Measurements from ENCODE around the gene UFSP2.

UFSP2 gene

GRCh38 chr4:185425647-185426352 is at the start of gene UFSP2:
TSS of gene UFSP2 (minus strand) at chr4:185425964. CDS start at chr4:185425868, 96 bp downstream.
- peak; percentile 76 for DNase-seq

GRCh38 chr4:185473247-185473646 is 47.5 kb upstream of the UFSP2 start:
- DNase-seq: no peak

- no peak for DNase-seq
Measured at GRCh38 chr4:185472103-185472542, 46.4 kb upstream of the UFSP2 start.

GRCh38 chr4:185471235-185472102 is 45.7 kb upstream of the UFSP2 start, which contains the start of gene CCDC110:
TSS of gene CCDC110 (minus strand) at chr4:185471733. CDS start at chr4:185471683, 50 bp downstream.
- peak; percentile 87 for DNase-seq

GRCh38 chr4:185470501-185471195 is 44.9 kb upstream of the UFSP2 start:
- DNase-seq: peak; percentile 44

GRCh38 chr4:185469580-185470154 is 43.9 kb upstream of the UFSP2 start:
- no peak for DNase-seq

- no peak for DNase-seq
Measured at GRCh38 chr4:185468999-185469398, 43.2 kb upstream of the UFSP2 start.

GRCh38 chr4:185467991-185468390 is 42.2 kb upstream of the UFSP2 start:
- no peak for DNase-seq

- no peak for DNase-seq
Measured at GRCh38 chr4:185467101-185467500, 41.3 kb upstream of the UFSP2 start.

- no peak for DNase-seq
Measured at GRCh38 chr4:185465707-185466106, 39.9 kb upstream of the UFSP2 start.

GRCh38 chr4:185464887-185465286 is 39.1 kb upstream of the UFSP2 start:
- DNase-seq: no peak

- DNase-seq: no peak
Measured at GRCh38 chr4:185464183-185464582, 38.4 kb upstream of the UFSP2 start.

GRCh38 chr4:185463541-185463940 is 37.8 kb upstream of the UFSP2 start:
- DNase-seq: no peak

GRCh38 chr4:185461565-185461964 is 35.8 kb upstream of the UFSP2 start:
- DNase-seq: no peak

- DNase-seq: no peak
Measured at GRCh38 chr4:185457136-185457535, 31.4 kb upstream of the UFSP2 start.

GRCh38 chr4:185456131-185456530 is 30.4 kb upstream of the UFSP2 start:
- no peak for DNase-seq

- no peak for DNase-seq
Measured at GRCh38 chr4:185445209-185445608, 19.4 kb upstream of the UFSP2 start.

GRCh38 chr4:185441479-185441878 is 15.7 kb upstream of the UFSP2 start:
- no peak for DNase-seq

- DNase-seq: no peak
Measured at GRCh38 chr4:185437809-185438208, 12.0 kb upstream of the UFSP2 start.

- no peak for DNase-seq
Measured at GRCh38 chr4:185435466-185435865, 9.7 kb upstream of the UFSP2 start.

- no peak for DNase-seq
Measured at GRCh38 chr4:185429660-185430059, 3.9 kb upstream of the UFSP2 start.

- DNase-seq: no peak
Measured at GRCh38 chr4:185426960-185427688, 1.4 kb upstream of the UFSP2 start.
